ENCODE data around the gene USP37. TPM values are rescaled to one million over a fixed set of nuclear protein-coding genes. Genes with fewer than 3 reads are reported as not detected.

USP37 gene
- total RNA-seq, 1 donor from 2014 or later = 6.4 TPM

GRCh38 chr2:218471982-218472381 lies 96.2 kb downstream of the USP37 start:
- no peak overlapping the region for H3K9ac ChIP-seq (ENCODE audit: low read length)
- DNase-seq (ENCODE audit: low read depth) (no peak), FAIRE-seq (no peak)
- Mint-ChIP-seq H3K4me3 (ENCODE audit: unreplicated experiment) (no peak overlapping the region), H3K27me3 (ENCODE audit: low read depth, unreplicated experiment) (no peaks in the 10 kb centered on the region), H3K4me1 (ENCODE audit: low read depth, unreplicated experiment) (no peaks in the 10 kb centered on the region), H3K36me3 (ENCODE audit: low read depth, unreplicated experiment) (peaks cover 5% of the 10 kb centered on the region), H3K9me3 (ENCODE audit: unreplicated experiment) (no peaks in the 10 kb centered on the region), H3K27ac (ENCODE audit: unreplicated experiment) (no peak overlapping the region)
- no peaks in the 10 kb centered on the region for H3K9me3 ChIP-seq (ENCODE audit: insufficient read depth, low read depth, low read length)
- peaks cover 19% of the 10 kb centered on the region for H3K36me3 ChIP-seq (ENCODE audit: insufficient read depth, low read length)
- H4K20me1 ChIP-seq (ENCODE audit: insufficient read depth, low read length) = no peaks in the 10 kb centered on the region
- H2AFZ ChIP-seq (ENCODE audit: low read depth, low read length) = no peak overlapping the region
- no peak overlapping the region for H3K4me2 ChIP-seq (ENCODE audit: low read length)
- TF ChIP-seq CTCF (IDR thresholded peaks at IDR 0.05; ENCODE audit: insufficient read depth, low read depth, low read length) (no peak), EZH2 (IDR thresholded peaks at IDR 0.05; ENCODE audit: insufficient read depth, low read length) (no peak)
- H3K79me2 ChIP-seq (ENCODE audit: insufficient read depth, low read length) = no peaks in the 10 kb centered on the region
- H3K27me3 ChIP-seq (ENCODE audit: insufficient read depth, low read length) = no peaks in the 10 kb centered on the region
- no peaks in the 10 kb centered on the region for H3K4me1 ChIP-seq (ENCODE audit: insufficient read depth, low read length)
- no peak overlapping the region for H3K4me3 ChIP-seq (ENCODE audit: insufficient read depth, low read depth, low read length)
- H3K27ac ChIP-seq (ENCODE audit: low read depth, low read length) = no peak overlapping the region

- H3K9ac ChIP-seq (ENCODE audit: low read length) = no peak overlapping the region
- no peak for TF ChIP-seq CTCF (IDR thresholded peaks at IDR 0.05; ENCODE audit: insufficient read depth, low read depth, low read length)
- no peak for TF ChIP-seq EZH2 (IDR thresholded peaks at IDR 0.05; ENCODE audit: insufficient read depth, low read length)
- DNase-seq (ENCODE audit: low read depth) = no peak
Observed at GRCh38 chr2:218471036-218471435, 97.1 kb downstream of the USP37 start.

GRCh38 chr2:218470448-218470847 lies 97.7 kb downstream of the USP37 start:
- H3K4me2 ChIP-seq (ENCODE audit: low read length) = no peak overlapping the region
- H3K9ac ChIP-seq (ENCODE audit: low read length) = no peak overlapping the region
- FAIRE-seq = no peak
- no peaks in the 10 kb centered on the region for H3K4me1 Mint-ChIP-seq (ENCODE audit: low read depth, unreplicated experiment)
- H3K9me3 Mint-ChIP-seq (ENCODE audit: unreplicated experiment) = no peaks in the 10 kb centered on the region
- peaks cover 5% of the 10 kb centered on the region for H3K36me3 Mint-ChIP-seq (ENCODE audit: low read depth, unreplicated experiment)
- no peaks in the 10 kb centered on the region for H4K20me1 ChIP-seq (ENCODE audit: insufficient read depth, low read length)
- H3K27ac Mint-ChIP-seq (ENCODE audit: unreplicated experiment) = no peak overlapping the region
- TF ChIP-seq CTCF (IDR thresholded peaks at IDR 0.05; ENCODE audit: insufficient read depth, low read depth, low read length) (no peak), EZH2 (IDR thresholded peaks at IDR 0.05; ENCODE audit: insufficient read depth, low read length) (no peak)
- no peaks in the 10 kb centered on the region for H3K79me2 ChIP-seq (ENCODE audit: insufficient read depth, low read length)
- no peak overlapping the region for H3K27ac ChIP-seq (ENCODE audit: low read depth, low read length)
- no peak overlapping the region for H2AFZ ChIP-seq (ENCODE audit: low read depth, low read length)
- no peaks in the 10 kb centered on the region for H3K27me3 Mint-ChIP-seq (ENCODE audit: low read depth, unreplicated experiment)
- H3K36me3 ChIP-seq (ENCODE audit: insufficient read depth, low read length) = peaks cover 16% of the 10 kb centered on the region
- DNase-seq (ENCODE audit: low read depth) = no peak
- H3K4me3 ChIP-seq (ENCODE audit: insufficient read depth, low read depth, low read length) = no peak overlapping the region
- no peaks in the 10 kb centered on the region for H3K4me1 ChIP-seq (ENCODE audit: insufficient read depth, low read length)
- no peaks in the 10 kb centered on the region for H3K9me3 ChIP-seq (ENCODE audit: insufficient read depth, low read depth, low read length)
- no peaks in the 10 kb centered on the region for H3K27me3 ChIP-seq (ENCODE audit: insufficient read depth, low read length)
- no peak overlapping the region for H3K4me3 Mint-ChIP-seq (ENCODE audit: unreplicated experiment)

More at GRCh38 chr2:218471036-218471435, 97.1 kb downstream of the USP37 start:
- H3K27me3 Mint-ChIP-seq (ENCODE audit: low read depth, unreplicated experiment) = no peaks in the 10 kb centered on the region
- Histone ChIP-seq H3K27ac (ENCODE audit: low read depth, low read length) (no peak overlapping the region), H3K4me3 (ENCODE audit: insufficient read depth, low read depth, low read length) (no peak overlapping the region), H3K9me3 (ENCODE audit: insufficient read depth, low read depth, low read length) (no peaks in the 10 kb centered on the region), H3K4me2 (ENCODE audit: low read length) (no peak overlapping the region), H3K79me2 (ENCODE audit: insufficient read depth, low read length) (no peaks in the 10 kb centered on the region), H2AFZ (ENCODE audit: low read depth, low read length) (no peak overlapping the region), H3K36me3 (ENCODE audit: insufficient read depth, low read length) (peaks cover 16% of the 10 kb centered on the region), H4K20me1 (ENCODE audit: insufficient read depth, low read length) (no peaks in the 10 kb centered on the region), H3K4me1 (ENCODE audit: insufficient read depth, low read length) (no peaks in the 10 kb centered on the region), H3K27me3 (ENCODE audit: insufficient read depth, low read length) (no peaks in the 10 kb centered on the region)
- H3K4me1 Mint-ChIP-seq (ENCODE audit: low read depth, unreplicated experiment) = no peaks in the 10 kb centered on the region
- H3K36me3 Mint-ChIP-seq (ENCODE audit: low read depth, unreplicated experiment) = peaks cover 5% of the 10 kb centered on the region
- H3K9me3 Mint-ChIP-seq (ENCODE audit: unreplicated experiment) = no peaks in the 10 kb centered on the region
- no peak overlapping the region for H3K4me3 Mint-ChIP-seq (ENCODE audit: unreplicated experiment)
- no peak overlapping the region for H3K27ac Mint-ChIP-seq (ENCODE audit: unreplicated experiment)
- FAIRE-seq = no peak
